Neuronal stem cell (in vitro differentiated cells): Measurements from ENCODE around the gene PLD4.

ENCODE experiments used
- DNase-seq: peaks from one replicate; pipeline ENCODE4 v3.0.0-alpha.2; 2013; ENCODE audit warnings: low spot score
- H2AFZ ChIP-seq: one replicate; pipeline ENCODE4 v1.6.1; 2013; ENCODE audit warnings: mild to moderate bottlenecking, low read length, inconsistent platforms
- H2AK5ac ChIP-seq: 2 replicates; pipeline ENCODE4 v1.6.1; 2013; ENCODE audit warnings: low read depth, mild to moderate bottlenecking, inconsistent platforms, low read length, moderate library complexity, mixed read lengths
- H2BK120ac ChIP-seq: 2 replicates; pipeline ENCODE4 v1.6.1; 2013; ENCODE audit warnings: low read depth, mild to moderate bottlenecking, inconsistent platforms, low read length, moderate library complexity, mixed read lengths
- H2BK12ac ChIP-seq: one replicate; pipeline ENCODE4 v1.6.1; 2013; ENCODE audit warnings: low read length, inconsistent platforms
- H2BK15ac ChIP-seq: 2 replicates; pipeline ENCODE4 v1.6.1; 2013; ENCODE audit warnings: mild to moderate bottlenecking, low read length, inconsistent platforms, mixed read lengths
- H2BK5ac ChIP-seq: one replicate; pipeline ENCODE4 v1.6.1; 2013; ENCODE audit warnings: inconsistent platforms, mild to moderate bottlenecking, low read length, moderate library complexity
- H3K14ac ChIP-seq: one replicate; pipeline ENCODE4 v1.6.1; 2013; ENCODE audit warnings: low read length, inconsistent platforms
- H3K18ac ChIP-seq: 2 replicates; pipeline ENCODE4 v1.6.1; 2013; ENCODE audit warnings: low read length, inconsistent platforms
- H3K23ac ChIP-seq: 2 replicates; pipeline ENCODE4 v1.6.1; 2013; ENCODE audit warnings: low read depth, mild to moderate bottlenecking, mixed read lengths, low read length, inconsistent platforms; ENCODE audit not compliant: poor library complexity
- H3K27ac ChIP-seq: replicated peaks from 3 replicates; pipeline ENCODE4 v1.5.1; 2013; ENCODE audit warnings: low read length, inconsistent platforms
- H3K27me3 ChIP-seq, 3 experiments: 2 replicates each; pipeline ENCODE4 v1.6.1; 2013; ENCODE audit warnings: low read length in 3 of 3, mild to moderate bottlenecking in 2 of 3, inconsistent platforms in 1 of 3, low read depth in 1 of 3, mixed read lengths in 1 of 3, moderate library complexity in 1 of 3; ENCODE audit not compliant: control insufficient read depth in 3 of 3, insufficient read depth in 3 of 3
- H3K36me3 ChIP-seq, 2 donors: replicated peaks in 1 of 2; 2 replicates each; pipeline ENCODE4 v1.6.1; 2013; ENCODE audit warnings: low read length in 2 of 2; ENCODE audit not compliant: control insufficient read depth in 2 of 2, insufficient read depth in 2 of 2
- H3K4ac ChIP-seq: 2 replicates; pipeline ENCODE4 v1.6.1; 2013; ENCODE audit warnings: inconsistent platforms, mild to moderate bottlenecking, low read length, moderate library complexity
- H3K4me1 ChIP-seq, 2 donors: 1 replicate in 1 of 2; 2 replicates in 1 of 2; pipeline ENCODE4 v1.6.1; 2013; ENCODE audit warnings: low read length in 2 of 2, low read depth in 1 of 2; ENCODE audit not compliant: control insufficient read depth in 2 of 2, insufficient read depth in 1 of 2
- H3K4me2 ChIP-seq: one replicate; pipeline ENCODE4 v1.6.1; 2013; ENCODE audit warnings: mild to moderate bottlenecking, low read length, inconsistent platforms; ENCODE audit not compliant: insufficient read depth, poor library complexity, severe bottlenecking
- H3K4me3 ChIP-seq, 2 donors: 2 replicates each; pipeline ENCODE4 v1.5.1; 2013; ENCODE audit warnings: low read length in 2 of 2, mild to moderate bottlenecking in 2 of 2, inconsistent platforms in 1 of 2, moderate library complexity in 1 of 2
- H3K79me1 ChIP-seq: one replicate; pipeline ENCODE4 v1.6.1; 2013; ENCODE audit warnings: low read depth, mild to moderate bottlenecking, inconsistent platforms, low read length, moderate library complexity
- H3K9ac ChIP-seq: one replicate; pipeline ENCODE4 v1.6.1; 2013; ENCODE audit warnings: mild to moderate bottlenecking, low read depth, low read length, inconsistent platforms; ENCODE audit not compliant: poor library complexity
- H3K9me3 ChIP-seq, 2 donors: replicated peaks in 1 of 2; 2 replicates each; pipeline versions ENCODE3 to v1.6.1; 2013; ENCODE audit warnings: low read length in 2 of 2, mild to moderate bottlenecking in 2 of 2, inconsistent platforms in 1 of 2, low read depth in 1 of 2, mixed read lengths in 1 of 2, moderate library complexity in 1 of 2; ENCODE audit not compliant: control insufficient read depth in 2 of 2, insufficient read depth in 1 of 2
- H4K8ac ChIP-seq: one replicate; pipeline ENCODE4 v1.6.1; 2013; ENCODE audit warnings: low read depth, mild to moderate bottlenecking, inconsistent platforms, low read length, moderate library complexity
- H4K91ac ChIP-seq: one replicate; pipeline ENCODE4 v1.6.1; 2013; ENCODE audit warnings: low read length, low read depth, mild to moderate bottlenecking, inconsistent platforms; ENCODE audit not compliant: poor library complexity
- WGBS, 2 donors: extraction: QIAGEN DNeasy Blood & Tissue Kit; methylation state at CpG; one replicate each; pipeline ENCODE4 v1.1.7; 2013; ENCODE audit warnings: missing lambda C conversion rate in 2 of 2, mixed read lengths in 1 of 2; ENCODE audit not compliant: insufficient read length in 2 of 2, insufficient replicate concordance in 1 of 2; ENCODE audit errors: extremely low coverage in 2 of 2; 5-methylcytosine and 5-hydroxymethylcytosine counted together

Gene PLD4

GRCh38 chr14:104977008-104977680, 52.5 kb downstream of the PLD4 start:
- Histone ChIP-seq H3K27me3 (peaks cover 5 to 92% (median 37%) of the 10 kb centered on the region in 3 experiments), H3K79me1 (peaks cover 2% of the 10 kb centered on the region), H3K9ac (peak overlapping the region; percentile 60), H3K4me1 (peaks cover 25 to 30% of the 10 kb centered on the region in 2 donors), H2AK5ac (peak overlapping the region; percentile 99), H3K18ac (peak overlapping the region; percentile 78), H3K14ac (peak overlapping the region; percentile 25), H3K4ac (no peak overlapping the region), H4K91ac (no peak overlapping the region), H3K4me3 (peak overlapping the region; percentile 38 to 41), H2BK120ac (peak overlapping the region; percentile 94), H4K8ac (peak overlapping the region; percentile 43), H2AFZ (peak overlapping the region; percentile 87), H2BK15ac (peak overlapping the region; percentile 99), H3K9me3 (no peaks in the 10 kb centered on the region), H3K23ac (peak overlapping the region; percentile 85), H3K27ac (no peak overlapping the region), H2BK5ac (peak overlapping the region; percentile 82), H3K4me2 (peak overlapping the region; percentile 83), H3K36me3 (no peaks in the 10 kb centered on the region), H2BK12ac (peak overlapping the region; percentile 41)
- no CpG with 5 or more reads among the region's 11 CpGs for WGBS, 2 donors
- DNase-seq: no peak

DNA sequence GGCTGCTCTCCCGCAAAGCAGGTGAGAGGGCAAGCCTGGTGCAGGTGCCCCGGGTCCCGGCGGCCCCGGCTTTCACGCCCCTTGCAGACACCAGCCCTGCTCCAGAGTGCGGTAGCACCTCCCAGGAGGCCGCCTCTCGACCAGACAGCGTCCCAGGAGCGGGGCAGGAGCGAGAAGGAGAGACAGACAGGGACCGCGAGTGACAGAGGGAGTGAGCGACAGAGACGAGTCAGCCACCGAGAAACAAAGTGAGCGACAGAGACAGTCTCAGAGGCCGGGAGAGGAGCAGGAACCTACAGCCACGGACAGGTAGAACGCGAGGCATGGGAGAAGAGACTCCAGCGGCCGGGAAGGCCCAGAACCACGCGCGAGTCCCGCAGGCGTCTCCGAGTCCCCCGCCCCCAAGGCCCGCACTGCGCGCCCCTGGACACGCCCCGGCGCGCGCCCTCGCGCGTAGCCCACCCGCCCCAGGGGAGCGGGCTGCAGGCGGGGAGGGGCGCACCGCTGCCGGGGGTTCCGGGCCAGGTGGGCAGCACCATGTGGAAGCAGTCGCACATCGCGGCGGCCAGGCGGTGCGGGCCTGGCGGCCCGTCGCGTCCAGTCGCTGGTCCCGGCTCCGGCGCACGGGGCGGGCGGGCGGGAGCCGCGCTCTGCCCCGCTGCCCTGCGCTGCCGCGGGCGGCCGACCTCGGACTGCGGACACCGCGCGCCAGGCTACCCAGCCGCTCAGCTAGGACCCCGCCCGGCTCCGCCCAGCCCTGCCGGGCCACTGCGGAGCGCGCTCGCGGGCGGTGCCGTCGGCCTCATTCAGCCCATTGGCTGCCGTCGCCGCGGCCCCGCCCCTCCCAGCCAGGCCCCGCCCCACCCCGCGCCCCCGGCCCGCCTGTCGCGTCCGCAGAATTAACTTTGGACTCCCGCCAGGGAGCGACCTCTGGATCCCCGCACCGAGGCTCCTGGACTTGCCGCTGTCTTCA, 53.3 kb downstream of the PLD4 start, which contains the start of gene AHNAK2:
Gene AHNAK2, minus strand, starts transcription at position 694 of the 973 bp plus-strand sequence. Its CDS starts 137 bp downstream, at position 557.
- Histone ChIP-seq H3K4me1 (peaks cover 24 to 26% of the 10 kb centered on the region in 2 donors), H3K18ac (peak within 1 kb of the TSS; percentile 91), H3K9me3 (no peaks in the 10 kb centered on the region)

DNA sequence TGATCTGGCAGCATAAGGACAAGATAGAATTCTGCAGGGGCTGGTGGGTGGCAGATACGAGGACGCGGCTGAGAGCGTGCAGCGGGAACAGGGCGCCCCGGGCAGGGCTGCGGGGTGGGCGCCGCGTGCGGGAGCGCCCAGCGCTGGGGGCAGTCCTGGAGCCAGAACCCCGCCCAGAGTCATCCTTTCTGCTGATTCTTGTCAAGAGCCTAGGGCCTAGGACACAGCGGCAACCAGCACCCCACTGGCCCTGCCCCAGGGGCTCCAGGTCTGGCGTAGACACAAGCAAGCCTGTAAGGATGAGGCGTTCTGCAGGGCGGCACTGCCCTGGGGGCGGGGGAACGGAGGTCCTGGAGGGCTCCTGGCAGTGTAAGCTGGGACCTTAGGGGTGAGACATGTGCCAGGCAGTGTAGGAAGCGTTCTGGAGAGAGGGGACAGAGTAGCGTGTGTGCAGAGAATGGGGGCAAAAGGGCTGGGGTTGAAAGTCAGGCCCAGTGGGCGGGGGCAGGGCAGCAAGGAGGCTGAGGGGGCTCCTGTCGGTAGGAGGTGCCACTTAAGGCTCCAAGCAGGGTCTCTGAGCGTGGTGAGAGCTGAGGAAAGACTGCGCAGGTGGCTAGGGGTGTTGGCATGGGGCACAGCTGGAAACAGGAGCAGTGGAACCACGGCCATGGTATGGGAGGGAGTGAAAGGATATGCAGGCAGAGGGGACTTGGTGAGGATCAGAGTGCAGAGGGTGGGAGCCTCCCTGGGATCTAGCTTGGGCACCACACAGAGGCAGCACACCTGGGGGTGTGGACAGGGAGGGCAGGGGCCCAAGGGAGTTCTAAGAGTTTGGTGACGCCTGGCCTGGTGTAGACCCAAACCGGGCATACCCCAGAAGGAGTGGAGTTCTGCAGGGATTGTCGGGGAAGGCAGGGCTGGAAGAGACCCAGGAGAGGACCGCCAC, 54.3 kb downstream of the PLD4 start:
- no peak overlapping the region for H4K8ac ChIP-seq
- H3K36me3 ChIP-seq: no peaks in the 10 kb centered on the region
- H3K27me3 ChIP-seq: peaks cover 5 to 92% (median 37%) of the 10 kb centered on the region in 3 experiments
- peak overlapping the region; percentile 90 for H2AK5ac ChIP-seq
- H2BK12ac ChIP-seq: peak overlapping the region; percentile 90
- peak overlapping the region; percentile 76 for H2AFZ ChIP-seq
- no peak overlapping the region for H3K27ac ChIP-seq
- no CpG with 5 or more reads among the region's 32 CpGs for WGBS, 2 donors
- no peak for DNase-seq
- H3K4me3 ChIP-seq: peak overlapping the region in 1 of 2 donors; percentile 69
- H2BK120ac ChIP-seq: peak overlapping the region; percentile 61
- peaks cover 2% of the 10 kb centered on the region for H3K79me1 ChIP-seq
- H3K9me3 ChIP-seq: no peaks in the 10 kb centered on the region
- peak overlapping the region; percentile 58 for H2BK15ac ChIP-seq
- H2BK5ac ChIP-seq: peak overlapping the region; percentile 39
- no peak overlapping the region for H3K9ac ChIP-seq
- peak overlapping the region; percentile 57 for H3K4me2 ChIP-seq
- H4K91ac ChIP-seq: no peak overlapping the region
- peak overlapping the region; percentile 87 for H3K18ac ChIP-seq
- H3K4ac ChIP-seq: no peak overlapping the region
- peak overlapping the region; percentile 55 for H3K23ac ChIP-seq
- H3K14ac ChIP-seq: peak overlapping the region; percentile 89
- H3K4me1 ChIP-seq: peaks cover 18% of the 10 kb centered on the region in 2 donors

More for the DNA sequence above, 53.3 kb downstream of the PLD4 start, which contains the start of gene AHNAK2:
- peak within 1 kb of the TSS; percentile 43 for H4K8ac ChIP-seq
- H2AFZ ChIP-seq: peak within 1 kb of the TSS; percentile 87
- peak within 1 kb of the TSS; percentile 82 for H2BK5ac ChIP-seq
- peak within 1 kb of the TSS; percentile 99 for H2AK5ac ChIP-seq
- H3K27me3 ChIP-seq: peaks cover 5 to 93% (median 37%) of the 10 kb centered on the region in 3 experiments
- H2BK15ac ChIP-seq: peak within 1 kb of the TSS; percentile 99
- H4K91ac ChIP-seq: no peak within 1 kb of the TSS
- H3K23ac ChIP-seq: peak within 1 kb of the TSS; percentile 85
- no CpG with 5 or more reads among the region's 111 CpGs for WGBS, 2 donors
- no peak within 1 kb of the TSS for H3K27ac ChIP-seq
- H3K4me3 ChIP-seq: peak within 1 kb of the TSS; percentile 41 to 77
- H3K14ac ChIP-seq: peak within 1 kb of the TSS; percentile 89
- H3K9ac ChIP-seq: peak within 1 kb of the TSS; percentile 77
- peak within 1 kb of the TSS; percentile 94 for H2BK120ac ChIP-seq
- H2BK12ac ChIP-seq: peak within 1 kb of the TSS; percentile 90
- no peaks in the 10 kb centered on the region for H3K36me3 ChIP-seq
- DNase-seq: peak; percentile 82
- H3K4me2 ChIP-seq: peak within 1 kb of the TSS; percentile 83
- peaks cover 2% of the 10 kb centered on the region for H3K79me1 ChIP-seq
- H3K4ac ChIP-seq: no peak within 1 kb of the TSS
